Cardiac muscle cell (in vitro differentiated cells and primary cell): Measurements from ENCODE around the gene PIK3IP1. TPM values are rescaled to one million over a fixed set of nuclear protein-coding genes. Genes with fewer than 3 reads are reported as not detected.

Source experiments
- DNase-seq, 2 donors: peaks; one replicate each; pipeline versions ENCODE4 v3.0.0 to v3.0.0-alpha.2; 2010 to 2017; ENCODE audit warnings: low read depth in 1 of 2, low spot score in 1 of 2
- H3K27ac ChIP-seq: fragments of 200-600 bp; sonication (generic); 2 replicates; pipeline ENCODE4 v1.5.1; 2016
- H3K27me3 ChIP-seq: fragments of 200-600 bp; sonication (generic); 2 replicates; pipeline ENCODE4 v1.6.0; 2016; ENCODE audit warnings: control low read depth
- H3K36me3 ChIP-seq: fragments of 200-600 bp; sonication (generic); 2 replicates; pipeline ENCODE4 v1.5.1; 2016; ENCODE audit warnings: control low read depth
- H3K4me1 ChIP-seq: fragments of 200-600 bp; sonication (generic); 2 replicates; pipeline ENCODE4 v1.8.1; 2017; ENCODE audit warnings: low read depth, mild to moderate bottlenecking, mixed run types
- H3K4me3 ChIP-seq: fragments of 200-600 bp; sonication (generic); 2 replicates; pipeline ENCODE4 v1.5.1; 2016; ENCODE audit warnings: mild to moderate bottlenecking
- H3K9me3 ChIP-seq: fragments of 200-600 bp; sonication (generic); 2 replicates; pipeline ENCODE4 v1.5.1; 2017; ENCODE audit warnings: low read depth, mild to moderate bottlenecking, control low read depth
- CTCF ChIP-seq: IDR thresholded peaks from 2 replicates; pipeline ENCODE4 v1.5.1; 2012; ENCODE audit warnings: low read depth, mild to moderate bottlenecking, low read length
- polyA plus RNA-seq: library from polyadenylated mRNA; unstranded; fragments of >200 nt; fragmentation: Nextera tagmentation; extraction: Ambion mirVana; gene quantifications from 2 replicates; pipeline ENCODE4 v1.2.1, GENCODE V29; 2016
- total RNA-seq: library from RNA; depleted of rRNA; stranded (reverse); fragments of >200 nt; gene quantifications from 2 replicates; pipeline ENCODE4 v1.2.3, GENCODE V29; 2016

PIK3IP1 gene
- total and polyA plus RNA-seq, 2 experiments from 2014 or later = 7.2 to 12.0 TPM

DNA sequence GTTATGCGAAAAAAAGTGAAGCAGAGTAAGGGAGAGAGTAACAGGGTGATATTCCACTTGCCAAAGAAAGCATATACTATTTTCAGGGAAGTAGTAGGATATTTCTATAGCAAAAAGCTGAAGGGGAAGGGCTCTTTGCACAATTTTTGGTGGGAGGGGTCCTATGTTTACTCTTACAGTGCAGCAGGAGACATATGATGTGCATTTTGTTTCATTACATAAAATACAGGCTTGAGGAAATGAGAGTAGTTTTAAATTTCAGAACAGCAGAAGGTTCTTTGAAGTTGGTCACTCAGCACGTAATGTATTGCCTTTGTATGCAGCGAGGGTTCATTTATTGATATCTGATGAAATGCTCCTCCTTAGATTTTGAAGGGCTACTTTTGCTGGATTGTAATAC is 3.1 kb upstream of the PIK3IP1 start:
- DNase-seq = no peak
- peaks cover 14% of the 10 kb centered on the region for H3K4me1 ChIP-seq
- no peak overlapping the region for H3K4me3 ChIP-seq
- H3K9me3 ChIP-seq = no peaks in the 10 kb centered on the region
- peak overlapping the region; percentile 20 for H3K27ac ChIP-seq
- no peak for TF ChIP-seq CTCF
- no peaks in the 10 kb centered on the region for H3K27me3 ChIP-seq
- H3K36me3 ChIP-seq = no peaks in the 10 kb centered on the region

GRCh38 chr22:31291481-31292235 is 630 bp downstream of the PIK3IP1 start:
- no peaks in the 10 kb centered on the region for H3K36me3 ChIP-seq
- no peaks in the 10 kb centered on the region for H3K27me3 ChIP-seq
- H3K9me3 ChIP-seq = no peaks in the 10 kb centered on the region

DNA sequence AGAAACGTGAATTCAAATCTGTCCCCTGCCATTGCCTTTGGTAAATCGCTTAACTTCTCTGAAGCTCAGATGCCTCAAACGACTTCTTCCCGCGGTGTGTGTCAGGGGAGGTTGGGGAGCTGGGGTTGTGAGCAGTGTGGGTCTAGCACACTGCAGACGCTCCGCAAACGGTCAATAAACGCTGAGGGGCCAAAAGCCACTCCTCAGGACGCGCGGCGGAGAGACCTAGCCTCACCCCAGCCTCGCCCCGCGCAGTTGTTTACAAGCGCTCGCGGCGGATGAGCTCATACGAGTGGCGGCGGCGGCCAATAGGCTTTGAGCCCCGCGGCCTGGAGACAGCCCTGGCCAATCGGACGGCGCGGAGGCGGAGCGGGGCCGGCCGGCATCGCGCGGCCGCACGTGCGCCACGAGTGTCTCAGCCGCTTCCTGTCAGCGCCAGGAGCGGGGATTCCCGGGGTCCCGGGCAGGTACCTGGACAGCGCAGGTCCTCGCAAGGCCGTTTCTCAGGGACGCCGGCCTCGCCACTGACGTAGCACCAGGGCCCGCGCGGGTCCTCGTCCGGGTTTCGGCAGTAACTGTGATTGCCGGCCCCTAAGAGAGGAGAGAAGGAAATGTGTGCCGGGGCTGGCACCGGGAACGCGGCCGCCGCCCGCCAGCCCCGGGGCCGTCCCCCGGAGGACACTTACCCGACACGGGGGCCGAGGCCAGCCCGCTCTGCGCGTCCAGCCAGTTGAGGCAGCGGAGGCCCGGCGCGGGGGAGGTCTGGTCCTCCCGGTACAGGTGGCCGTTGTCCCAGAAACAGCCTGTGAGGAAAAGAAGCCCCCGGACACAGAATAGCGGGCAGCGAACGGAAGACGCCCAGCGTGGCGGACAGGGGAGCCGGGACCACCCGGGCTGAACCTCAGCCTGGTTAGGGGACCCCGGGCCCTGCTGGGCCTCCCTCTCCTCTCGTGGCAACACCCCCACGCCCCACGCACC is 1.5 kb downstream of the PIK3IP1 start:
- Histone ChIP-seq H3K36me3 (no peaks in the 10 kb centered on the region), H3K27me3 (no peaks in the 10 kb centered on the region), H3K4me3 (peak overlapping the region; percentile 29), H3K27ac (no peak overlapping the region), H3K4me1 (peaks cover 18% of the 10 kb centered on the region), H3K9me3 (no peaks in the 10 kb centered on the region)
- TF ChIP-seq CTCF = no peak
- peak; percentile 91 to 95 for DNase-seq

More at GRCh38 chr22:31291481-31292235, 630 bp downstream of the PIK3IP1 start:
- Histone ChIP-seq H3K27ac (no peak overlapping the region), H3K4me1 (peaks cover 20% of the 10 kb centered on the region), H3K4me3 (peak overlapping the region; percentile 29)
- peak in 1 of 2 donors; percentile 36 for DNase-seq
- TF ChIP-seq CTCF = no peak

- Histone ChIP-seq H3K36me3 (no peaks in the 10 kb centered on the region), H3K4me1 (peaks cover 21% of the 10 kb centered on the region), H3K4me3 (no peak overlapping the region), H3K27ac (no peak overlapping the region), H3K9me3 (no peaks in the 10 kb centered on the region), H3K27me3 (no peaks in the 10 kb centered on the region)
- no peak for DNase-seq
- TF ChIP-seq CTCF = no peak
Observed at GRCh38 chr22:31289344-31289743, 2.9 kb downstream of the PIK3IP1 start.

GRCh38 chr22:31288496-31289240 is 3.6 kb downstream of the PIK3IP1 start:
- Histone ChIP-seq H3K4me1 (peaks cover 21% of the 10 kb centered on the region), H3K4me3 (no peak overlapping the region), H3K9me3 (no peaks in the 10 kb centered on the region), H3K27ac (no peak overlapping the region), H3K27me3 (no peaks in the 10 kb centered on the region), H3K36me3 (no peaks in the 10 kb centered on the region)
- TF ChIP-seq CTCF = no peak
- peak in 1 of 2 donors; percentile 30 for DNase-seq
